Ovary (tissue), 9 donors: ENCODE data around the gene BCL2L14. TPM values are rescaled to one million over a fixed set of nuclear protein-coding genes. Genes with fewer than 3 reads are reported as not detected.

Experiments used
- DNase-seq, 5 donors: peaks; one replicate each; pipeline ENCODE4 v3.0.0-alpha.2; 2019 to 2020
- H3K27ac ChIP-seq, 2 donors: fragments of 200-600 bp; one replicate each; pipeline versions ENCODE4 v1.5.1 to v1.8.0; 2019 to 2022
- H3K27me3 ChIP-seq: fragments of 200-600 bp; one replicate; pipeline ENCODE4 v1.8.0; 2022
- H3K36me3 ChIP-seq: fragments of 200-600 bp; sonication (generic); one replicate; pipeline ENCODE4 v1.5.1; 2019
- H3K4me1 ChIP-seq: one replicate; pipeline ENCODE4 v1.8.1; 2013; ENCODE audit warnings: mild to moderate bottlenecking, moderate library complexity; ENCODE audit not compliant: insufficient read depth
- H3K4me3 ChIP-seq: fragments of 200-600 bp; sonication (generic); one replicate; pipeline ENCODE4 v1.5.1; 2017
- H3K9me3 ChIP-seq, 2 donors: fragments of 200-600 bp in 1 of 2; sonication (generic) in 1 of 2; one replicate each; pipeline versions ENCODE4 v1.5.1 to v1.8.1; 2013 to 2019; ENCODE audit warnings: mild to moderate bottlenecking in 1 of 2, moderate library complexity in 1 of 2
- CTCF ChIP-seq, 3 donors: fragments of 450-650 bp in 2 of 3; fragments of 200-600 bp in 1 of 3; IDR thresholded peaks; one replicate each; pipeline versions ENCODE4 v1.5.1 to v1.8.0; 2016 to 2022; ENCODE audit warnings: antibody characterized with exemption in 3 of 3, mild to moderate bottlenecking in 1 of 3
- EP300 ChIP-seq: sonication (generic); formaldehyde crosslinking; IDR thresholded peaks from one replicate; pipeline ENCODE4 v1.6.1; 2017; ENCODE audit warnings: antibody characterized with exemption
- POLR2A ChIP-seq: fragments of 450-650 bp; IDR thresholded peaks from one replicate; pipeline ENCODE4 v1.6.1; 2017; ENCODE audit warnings: antibody characterized with exemption, mild to moderate bottlenecking, moderate library complexity
- whole genome bisulfite sequencing, 3 donors: extraction: QIAGEN DNeasy Blood & Tissue Kit in 1 of 3; methylation state at CpG; one replicate each; pipeline versions ENCODE4 v1.1.5 to v1.1.7; 2013 to 2017; 5-methylcytosine and 5-hydroxymethylcytosine counted together
- intact Hi-C, 4 donors: fragments of 100-400 bp; cut with DNase I; formaldehyde crosslinking; loops; one replicate each; pipeline versions ENCODE4 v1.11.0 to v1.15.1; 2022 to 2023
- polyA plus RNA-seq, 2 donors: library from polyadenylated mRNA; stranded (reverse); fragments of 200-250 nt in 1 of 2; fragments of 350-450 nt in 1 of 2; fragmentation: Illumina TruSeq in 1 of 2; extraction: RNeasy Lipid Tissue Mini Kit (QIAGEN cat#74804) in 1 of 2; gene quantifications; one replicate each; pipeline ENCODE4 v1.2.3, GENCODE V29; 2013 to 2014
- total RNA-seq, 7 donors: library from RNA; depleted of rRNA in 2 of 7; stranded (reverse); fragments of >200 nt in 2 of 7; fragmentation: NEBNext Ultra II Directional in 3 of 7; extraction: Animal tissue kit (Norgen Biotek cat#: 25700) in 3 of 7; gene quantifications; one replicate each; pipeline versions ENCODE4 v1.1.0 to v1.2.4, GENCODE V29; 2016 to 2023
- donor health status: DM: no; HTN: no; CAD: no; lungs with moderate emphysema.
- donor health status: DM: no; HTN: no; CAD: no.
- donor health status: Bipolar disorder and iron deficiency.
- donor health status: DM: yes; HTN: yes; CAD: no.
- donor health status: DM: no; HTN: no; CAD: no.
- donor health status: DM: yes; HTN: yes; CAD: no.

Gene BCL2L14
- total and polyA plus RNA-seq, 9 donors = 0.11 TPM; not detected in 8

DNA sequence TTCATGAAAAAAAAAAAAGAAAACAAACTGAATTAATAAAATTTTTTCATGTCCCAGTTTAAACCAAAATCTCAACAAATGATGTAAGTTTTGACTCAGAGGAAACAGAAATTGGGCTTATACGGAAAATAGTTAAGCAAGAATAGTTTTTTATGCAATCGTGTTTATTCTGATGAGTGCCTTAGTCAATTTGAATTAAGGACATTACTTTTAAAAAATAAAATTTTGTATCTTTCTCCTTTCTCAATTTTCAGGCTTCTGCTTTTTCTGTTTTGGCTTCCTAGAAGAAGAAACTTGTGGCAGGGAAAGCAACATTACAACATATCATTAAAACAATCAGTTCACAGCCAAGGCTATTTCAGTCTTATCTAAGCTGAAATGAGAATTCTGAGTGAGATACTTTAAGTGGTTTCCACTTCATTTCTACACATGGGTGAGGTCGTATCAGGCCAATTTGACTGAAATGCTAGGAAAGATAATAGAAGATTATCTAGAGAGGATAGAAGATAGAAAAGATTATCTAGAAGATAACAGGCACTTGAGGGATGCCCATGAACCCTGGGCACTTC is 52.4 kb downstream of the BCL2L14 start:
- DNase-seq = no peak
- no peak for TF ChIP-seq CTCF (IDR thresholded peaks at IDR 0.05)
- TF ChIP-seq EP300 = no peak
- 82 to 86% (median 85%) methylated on average over 3 of the region's 3 CpGs for WGBS, 3 donors
- Histone ChIP-seq H3K9me3 (no peaks in the 10 kb centered on the region), H3K27ac (no peak overlapping the region), H3K4me3 (no peak overlapping the region), H3K4me1 (no peaks in the 10 kb centered on the region), H3K36me3 (no peaks in the 10 kb centered on the region), H3K27me3 (no peaks in the 10 kb centered on the region)
- intact Hi-C loops = no loop called here

DNA sequence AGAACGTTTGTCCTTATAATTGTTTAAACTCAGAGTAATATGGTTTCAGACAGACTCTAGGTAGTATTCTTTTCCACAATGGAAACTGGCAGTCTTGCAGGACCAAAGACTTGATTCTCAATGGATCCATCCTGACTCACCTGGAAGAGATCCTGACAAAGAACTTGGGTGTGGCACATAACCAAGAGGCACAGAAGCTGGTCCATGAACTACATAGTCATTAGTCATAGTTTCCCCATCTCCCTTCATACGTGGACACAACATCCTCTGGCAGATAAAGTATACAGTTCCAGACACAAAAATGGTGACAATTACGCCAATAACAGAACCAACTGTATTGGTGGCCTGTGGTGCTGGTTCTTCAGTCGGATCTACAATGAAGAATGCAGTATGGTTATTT is 55.8 kb downstream of the BCL2L14 start:
- no peaks in the 10 kb centered on the region for H3K36me3 ChIP-seq
- WGBS, 3 donors = 90 to 93% (median 92%) methylated on average over 4 of the region's 4 CpGs
- intact Hi-C loops = no loop called here

GRCh38 chr12:12127304-12127703 is 56.6 kb downstream of the BCL2L14 start:
- DNase-seq = no peak
- WGBS, 3 donors = 92 to 94% (median 92%) methylated on average over 2 of the region's 2 CpGs
- no peaks in the 10 kb centered on the region for H3K27me3 ChIP-seq
- TF ChIP-seq CTCF (IDR thresholded peaks at IDR 0.05) (no peak), EP300 (no peak), POLR2A (no peak)
- H3K27ac ChIP-seq = no peak overlapping the region
- no peaks in the 10 kb centered on the region for H3K36me3 ChIP-seq
- no peaks in the 10 kb centered on the region for H3K4me1 ChIP-seq
- H3K9me3 ChIP-seq = no peaks in the 10 kb centered on the region
- no peak overlapping the region for H3K4me3 ChIP-seq
- intact Hi-C loops = no loop called here

More for the DNA sequence above, 55.8 kb downstream of the BCL2L14 start:
- H3K27ac ChIP-seq = no peak overlapping the region
- DNase-seq = no peak
- TF ChIP-seq EP300 = no peak
- no peak for TF ChIP-seq CTCF (IDR thresholded peaks at IDR 0.05)
- TF ChIP-seq POLR2A = no peak
- no peak overlapping the region for H3K4me3 ChIP-seq
- H3K9me3 ChIP-seq = no peaks in the 10 kb centered on the region
- no peaks in the 10 kb centered on the region for H3K4me1 ChIP-seq
- H3K27me3 ChIP-seq = no peaks in the 10 kb centered on the region

- H3K4me1 ChIP-seq = no peaks in the 10 kb centered on the region
- intact Hi-C loops = no loop called here
- H3K4me3 ChIP-seq = no peak overlapping the region
- no peak for DNase-seq
- no peak overlapping the region for H3K27ac ChIP-seq
- no peaks in the 10 kb centered on the region for H3K36me3 ChIP-seq
- TF ChIP-seq CTCF (IDR thresholded peaks at IDR 0.05) = no peak
- TF ChIP-seq EP300 = no peak
- TF ChIP-seq POLR2A = no peak
- 85 to 92% (median 90%) methylated on average over 4 of the region's 4 CpGs for WGBS, 3 donors
- H3K27me3 ChIP-seq = no peaks in the 10 kb centered on the region
- no peaks in the 10 kb centered on the region for H3K9me3 ChIP-seq
Observed at GRCh38 chr12:12128670-12129069, 57.9 kb downstream of the BCL2L14 start.
